ENCODE data around the gene PPTC7.

DNA sequence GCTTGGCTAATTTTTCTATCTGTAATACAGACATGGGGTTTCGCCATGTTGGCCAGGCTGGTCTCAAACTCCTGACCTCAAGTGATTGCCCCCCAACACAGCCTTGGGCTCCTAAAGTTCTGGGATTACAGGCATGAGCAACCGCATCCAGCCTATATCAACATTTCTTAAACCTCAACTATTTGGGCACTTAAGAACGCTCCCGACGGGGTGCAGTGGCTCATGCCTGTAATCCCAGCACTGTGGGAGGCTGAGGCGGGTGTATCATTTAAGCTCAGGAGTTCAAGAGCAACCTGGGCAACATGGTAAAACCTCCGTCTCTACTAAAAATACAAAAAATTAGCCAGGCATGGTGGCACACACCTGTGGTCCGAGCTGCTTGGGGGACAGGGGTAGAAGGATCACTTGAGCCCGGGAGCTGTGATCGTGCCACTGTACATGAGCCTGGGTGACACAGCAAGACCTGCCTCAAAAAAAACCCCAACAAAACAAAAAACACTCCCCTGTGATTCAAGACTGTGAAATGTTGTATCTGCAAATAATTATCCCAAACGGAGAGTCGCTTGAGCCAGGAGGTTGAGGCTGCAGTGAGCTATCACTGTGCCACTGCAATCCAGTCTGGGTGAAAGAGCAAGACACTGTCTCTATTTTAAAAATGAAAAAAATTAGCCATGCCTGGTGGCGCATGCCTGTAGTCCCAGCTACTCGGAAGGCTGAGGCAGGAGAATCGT, 21.5 kb downstream of the PPTC7 start:
- TF ChIP-seq POLR2A (IDR thresholded peaks at IDR 0.05) (no peak), CTCF (IDR thresholded peaks at IDR 0.05) (no peak)

All from uterus (tissue), 2 donors.